Measurements from ENCODE around the gene ATXN1.

DNA sequence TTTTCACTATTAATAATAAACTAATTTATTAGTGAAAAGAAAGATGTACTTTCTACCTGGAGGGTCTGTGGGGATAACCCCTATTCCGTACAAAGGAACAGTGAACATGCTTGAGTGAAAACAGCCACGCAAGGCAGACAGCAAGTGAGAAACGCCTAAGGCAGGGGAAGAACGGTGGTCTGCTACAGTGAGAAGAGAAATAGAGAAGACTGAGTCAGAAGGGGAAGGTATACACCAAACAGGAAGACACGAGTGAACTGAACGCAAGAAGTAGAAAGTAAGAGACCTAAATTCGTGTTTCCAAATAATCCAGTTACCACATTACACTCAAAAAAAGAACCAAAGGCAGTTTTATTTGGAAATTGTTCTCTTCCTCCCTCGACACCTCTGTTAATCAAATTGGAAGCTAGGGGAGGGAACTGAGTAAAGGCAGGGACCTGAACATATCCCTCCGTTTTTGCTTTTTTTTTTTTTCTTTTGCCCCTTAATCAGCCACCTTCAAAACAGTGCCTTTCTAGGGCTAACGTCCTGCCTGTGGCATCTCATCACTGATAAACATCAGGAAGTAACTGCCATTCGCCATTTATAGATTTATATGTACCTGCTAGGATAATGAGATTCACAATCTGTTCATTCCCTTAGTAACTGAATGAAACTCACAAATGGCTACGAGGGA is 48.9 kb downstream of the ATXN1 start:
- TF ChIP-seq, protein P1, sequence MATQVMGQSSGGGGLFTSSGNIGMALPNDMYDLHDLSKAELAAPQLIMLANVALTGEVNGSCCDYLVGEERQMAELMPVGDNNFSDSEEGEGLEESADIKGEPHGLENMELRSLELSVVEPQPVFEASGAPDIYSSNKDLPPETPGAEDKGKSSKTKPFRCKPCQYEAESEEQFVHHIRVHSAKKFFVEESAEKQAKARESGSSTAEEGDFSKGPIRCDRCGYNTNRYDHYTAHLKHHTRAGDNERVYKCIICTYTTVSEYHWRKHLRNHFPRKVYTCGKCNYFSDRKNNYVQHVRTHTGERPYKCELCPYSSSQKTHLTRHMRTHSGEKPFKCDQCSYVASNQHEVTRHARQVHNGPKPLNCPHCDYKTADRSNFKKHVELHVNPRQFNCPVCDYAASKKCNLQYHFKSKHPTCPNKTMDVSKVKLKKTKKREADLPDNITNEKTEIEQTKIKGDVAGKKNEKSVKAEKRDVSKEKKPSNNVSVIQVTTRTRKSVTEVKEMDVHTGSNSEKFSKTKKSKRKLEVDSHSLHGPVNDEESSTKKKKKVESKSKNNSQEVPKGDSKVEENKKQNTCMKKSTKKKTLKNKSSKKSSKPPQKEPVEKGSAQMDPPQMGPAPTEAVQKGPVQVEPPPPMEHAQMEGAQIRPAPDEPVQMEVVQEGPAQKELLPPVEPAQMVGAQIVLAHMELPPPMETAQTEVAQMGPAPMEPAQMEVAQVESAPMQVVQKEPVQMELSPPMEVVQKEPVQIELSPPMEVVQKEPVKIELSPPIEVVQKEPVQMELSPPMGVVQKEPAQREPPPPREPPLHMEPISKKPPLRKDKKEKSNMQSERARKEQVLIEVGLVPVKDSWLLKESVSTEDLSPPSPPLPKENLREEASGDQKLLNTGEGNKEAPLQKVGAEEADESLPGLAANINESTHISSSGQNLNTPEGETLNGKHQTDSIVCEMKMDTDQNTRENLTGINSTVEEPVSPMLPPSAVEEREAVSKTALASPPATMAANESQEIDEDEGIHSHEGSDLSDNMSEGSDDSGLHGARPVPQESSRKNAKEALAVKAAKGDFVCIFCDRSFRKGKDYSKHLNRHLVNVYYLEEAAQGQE (IDR thresholded peaks at IDR 0.05; ENCODE audit: borderline replicate concordance): no peak
- no peak for TF ChIP-seq EZH2 (IDR thresholded peaks at IDR 0.05; ENCODE audit: borderline replicate concordance, insufficient read depth, low read length, poor library complexity, severe bottlenecking)
- TF ChIP-seq, protein P2, sequence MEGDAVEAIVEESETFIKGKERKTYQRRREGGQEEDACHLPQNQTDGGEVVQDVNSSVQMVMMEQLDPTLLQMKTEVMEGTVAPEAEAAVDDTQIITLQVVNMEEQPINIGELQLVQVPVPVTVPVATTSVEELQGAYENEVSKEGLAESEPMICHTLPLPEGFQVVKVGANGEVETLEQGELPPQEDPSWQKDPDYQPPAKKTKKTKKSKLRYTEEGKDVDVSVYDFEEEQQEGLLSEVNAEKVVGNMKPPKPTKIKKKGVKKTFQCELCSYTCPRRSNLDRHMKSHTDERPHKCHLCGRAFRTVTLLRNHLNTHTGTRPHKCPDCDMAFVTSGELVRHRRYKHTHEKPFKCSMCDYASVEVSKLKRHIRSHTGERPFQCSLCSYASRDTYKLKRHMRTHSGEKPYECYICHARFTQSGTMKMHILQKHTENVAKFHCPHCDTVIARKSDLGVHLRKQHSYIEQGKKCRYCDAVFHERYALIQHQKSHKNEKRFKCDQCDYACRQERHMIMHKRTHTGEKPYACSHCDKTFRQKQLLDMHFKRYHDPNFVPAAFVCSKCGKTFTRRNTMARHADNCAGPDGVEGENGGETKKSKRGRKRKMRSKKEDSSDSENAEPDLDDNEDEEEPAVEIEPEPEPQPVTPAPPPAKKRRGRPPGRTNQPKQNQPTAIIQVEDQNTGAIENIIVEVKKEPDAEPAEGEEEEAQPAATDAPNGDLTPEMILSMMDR (IDR thresholded peaks at IDR 0.05; ENCODE audit: poor library complexity, severe bottlenecking): no peak

All from neural cell (in vitro differentiated cells).